Measurements from ENCODE around the gene ROR2. TPM values are rescaled to one million over a fixed set of nuclear protein-coding genes. Genes with fewer than 3 reads are reported as not detected.

Gene ROR2
- total and polyA plus RNA-seq, 2 donors (not counting 3 experiments of a cell fraction or from before 2014, with no cell fraction given): not detected

DNA sequence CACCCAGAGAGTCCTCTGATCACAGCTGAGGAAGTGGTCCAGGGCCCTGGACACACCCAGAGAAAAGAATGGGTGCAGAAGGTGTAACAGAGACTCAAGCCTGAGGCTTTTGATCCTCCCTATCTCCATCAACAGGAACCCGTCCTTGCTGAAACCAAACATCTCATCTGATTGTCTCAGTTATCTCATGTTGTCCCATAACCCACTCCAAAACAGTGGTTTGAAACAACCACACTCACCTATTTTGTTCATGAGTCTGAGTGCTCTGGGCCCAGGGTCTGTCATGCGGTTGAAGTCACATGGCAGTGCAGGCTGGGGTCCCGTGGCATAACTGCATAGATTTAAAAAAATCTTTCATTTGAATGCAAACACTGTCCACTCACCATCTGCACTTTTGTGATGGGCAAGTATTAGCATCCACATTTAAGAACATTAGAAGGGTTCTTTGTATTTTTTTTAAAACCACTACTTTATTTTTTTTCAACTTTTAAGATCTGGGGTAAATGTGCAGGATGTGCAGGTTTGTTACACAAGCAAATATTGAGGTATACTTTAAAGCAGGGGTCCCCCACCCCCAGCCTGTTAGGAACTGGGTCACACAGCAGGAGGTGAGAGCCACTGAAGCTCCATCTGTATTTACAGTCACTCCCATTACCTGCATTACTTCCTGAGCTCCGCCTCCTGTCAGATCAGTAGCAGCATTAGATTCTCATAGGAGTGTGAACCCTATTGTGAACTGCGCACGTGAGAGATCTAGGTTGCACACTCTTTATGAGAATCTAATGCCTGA is 255.8 kb downstream of the ROR2 start:
- Histone ChIP-seq H4K20me1 (replicated peaks; ENCODE audit: control insufficient read depth, extremely low read depth, insufficient read depth, low read length) (no peaks in the 10 kb centered on the region), H2AFZ (ENCODE audit: low read depth, low read length) (no peak overlapping the region), H3K4me2 (ENCODE audit: insufficient read depth, low read length) (no peak overlapping the region), H3K36me3 (ENCODE audit: control insufficient read depth in 2 of 2, extremely low read depth in 1 of 2, insufficient read depth in 2 of 2, low read length in 2 of 2) (no peaks in the 10 kb centered on the region), H3K27me3 (ENCODE audit: control insufficient read depth in 2 of 2, insufficient read depth in 2 of 2, low read length in 2 of 2) (no peaks in the 10 kb centered on the region), H3K27ac (ENCODE audit: insufficient read depth, low read depth, low read length) (no peak overlapping the region), H3K9ac (replicated peaks; ENCODE audit: extremely low read depth, insufficient read depth, low read length) (no peak overlapping the region), H3K4me1 (ENCODE audit: control insufficient read depth, extremely low read depth, insufficient read depth, low read length) (no peaks in the 10 kb centered on the region), H3K79me2 (ENCODE audit: control insufficient read depth, insufficient read depth, low read length) (no peaks in the 10 kb centered on the region), H3K4me3 (replicated peaks in 1 of 3; ENCODE audit: insufficient read depth in 1 of 3, low read depth in 1 of 3, low read length in 3 of 3) (no peak overlapping the region), H3K9me3 (replicated peaks; ENCODE audit: control insufficient read depth, insufficient read depth, low read length) (no peaks in the 10 kb centered on the region), H3K9me1 (replicated peaks; ENCODE audit: control insufficient read depth, extremely low read depth, insufficient read depth, low read length) (no peaks in the 10 kb centered on the region)
- FAIRE-seq (no peak), DNase-seq (ENCODE audit: low read depth, low spot score) (no peak)
- dilution Hi-C loops (cut with MboI; ENCODE audit: extremely low pct_ligation_motif_present, low sequenced_read_pairs) (no loop called here), intact Hi-C loops (cut with micrococcal nuclease) (no loop called here)
- POLR2A ChIA-PET: no interaction called here
- no TSS peak for BruUV-seq (replicated peaks)
- CTCF ChIA-PET: no interaction called here
- no peak for TF ChIP-seq JUN (IDR thresholded peaks at IDR 0.05; ENCODE audit: borderline replicate concordance, insufficient read depth, insufficient read length, low read depth)
- TF ChIP-seq POLR2AphosphoS5 (IDR thresholded peaks at IDR 0.05; ENCODE audit: insufficient read depth, low read depth, low read length): no peak
- TF ChIP-seq MAX (IDR thresholded peaks at IDR 0.05; ENCODE audit: insufficient read depth, insufficient read length): no peak
- no peak for TF ChIP-seq GATA2 (IDR thresholded peaks at IDR 0.05; ENCODE audit: insufficient read depth, insufficient read length, low read depth, low read length)
- no peak for TF ChIP-seq MYC (IDR thresholded peaks at IDR 0.05; ENCODE audit: low read depth, low read length)
- TF ChIP-seq, protein P1, sequence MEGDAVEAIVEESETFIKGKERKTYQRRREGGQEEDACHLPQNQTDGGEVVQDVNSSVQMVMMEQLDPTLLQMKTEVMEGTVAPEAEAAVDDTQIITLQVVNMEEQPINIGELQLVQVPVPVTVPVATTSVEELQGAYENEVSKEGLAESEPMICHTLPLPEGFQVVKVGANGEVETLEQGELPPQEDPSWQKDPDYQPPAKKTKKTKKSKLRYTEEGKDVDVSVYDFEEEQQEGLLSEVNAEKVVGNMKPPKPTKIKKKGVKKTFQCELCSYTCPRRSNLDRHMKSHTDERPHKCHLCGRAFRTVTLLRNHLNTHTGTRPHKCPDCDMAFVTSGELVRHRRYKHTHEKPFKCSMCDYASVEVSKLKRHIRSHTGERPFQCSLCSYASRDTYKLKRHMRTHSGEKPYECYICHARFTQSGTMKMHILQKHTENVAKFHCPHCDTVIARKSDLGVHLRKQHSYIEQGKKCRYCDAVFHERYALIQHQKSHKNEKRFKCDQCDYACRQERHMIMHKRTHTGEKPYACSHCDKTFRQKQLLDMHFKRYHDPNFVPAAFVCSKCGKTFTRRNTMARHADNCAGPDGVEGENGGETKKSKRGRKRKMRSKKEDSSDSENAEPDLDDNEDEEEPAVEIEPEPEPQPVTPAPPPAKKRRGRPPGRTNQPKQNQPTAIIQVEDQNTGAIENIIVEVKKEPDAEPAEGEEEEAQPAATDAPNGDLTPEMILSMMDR (IDR thresholded peaks at IDR 0.05; ENCODE audit: extremely low read depth in 1 of 2, insufficient read depth in 1 of 2, low read depth in 1 of 2, low read length in 2 of 2): no peak
- no peak for TF ChIP-seq POLR2A (IDR thresholded peaks at IDR 0.05; ENCODE audit: low read depth, low read length)
- TF ChIP-seq FOS (IDR thresholded peaks at IDR 0.05; ENCODE audit: borderline replicate concordance, insufficient read depth, low read length): no peak
- TF ChIP-seq EZH2 (IDR thresholded peaks at IDR 0.05; ENCODE audit: borderline replicate concordance, low read depth, low read length, severe bottlenecking): no peak

Measured in endothelial cell of umbilical vein (primary cell).